NCI-H748 (cell line): ENCODE results near the gene ST3GAL2.
"Not testable (repeated sequence)": the region's sequence is repeated elsewhere in the genome, so short reads cannot be mapped to it uniquely, and the experiment has no call there.

ENCODE experiments used
- DNase-seq: peaks from one replicate; lab custom pipeline; 2025; ENCODE audit not compliant: unreplicated experiment; lab: John Stamatoyannopoulos, UW

ST3GAL2 gene

GRCh38 chr16:70467608-70468007, 28.7 kb upstream of the ST3GAL2 start:
- no peak for DNase-seq

GRCh38 chr16:70467113-70467512, 28.2 kb upstream of the ST3GAL2 start:
- DNase-seq = no peak

GRCh38 chr16:70466805-70467076, 27.8 kb upstream of the ST3GAL2 start:
- DNase-seq = no peak

GRCh38 chr16:70465999-70466804, 27.3 kb upstream of the ST3GAL2 start:
- no peak for DNase-seq

- no peak for DNase-seq
Observed at GRCh38 chr16:70463235-70463634, 24.3 kb upstream of the ST3GAL2 start.

- DNase-seq = no peak
Observed at GRCh38 chr16:70460737-70461261, 21.9 kb upstream of the ST3GAL2 start.

- no peak for DNase-seq
Observed at GRCh38 chr16:70457446-70458166, 18.7 kb upstream of the ST3GAL2 start.

GRCh38 chr16:70455910-70456309, 17.0 kb upstream of the ST3GAL2 start:
- no peak for DNase-seq

GRCh38 chr16:70454222-70455034, 15.5 kb upstream of the ST3GAL2 start, which contains the start of gene FCSK:
Gene FCSK, plus strand, starts transcription at chr16:70454595. Its CDS starts 8,596 bp downstream, at chr16:70463191.
- DNase-seq = peak; percentile 80

GRCh38 chr16:70453892-70454221, 15.0 kb upstream of the ST3GAL2 start:
- peak; percentile 39 for DNase-seq

GRCh38 chr16:70453117-70453891, 14.4 kb upstream of the ST3GAL2 start:
- DNase-seq = no peak

- DNase-seq = not testable (repeated sequence)
Observed at GRCh38 chr16:70451004-70451340, 12.1 kb upstream of the ST3GAL2 start.

GRCh38 chr16:70450142-70451003, 11.5 kb upstream of the ST3GAL2 start:
- not testable (repeated sequence) for DNase-seq

- no peak for DNase-seq
Observed at GRCh38 chr16:70448075-70448474, 9.2 kb upstream of the ST3GAL2 start.

GRCh38 chr16:70444249-70445063, 5.6 kb upstream of the ST3GAL2 start:
- DNase-seq = no peak

- no peak for DNase-seq
Observed at GRCh38 chr16:70442344-70442743, 3.4 kb upstream of the ST3GAL2 start.

GRCh38 chr16:70441406-70441990, 2.6 kb upstream of the ST3GAL2 start:
- DNase-seq = no peak

GRCh38 chr16:70440009-70440692, 1.3 kb upstream of the ST3GAL2 start:
- DNase-seq = no peak
